GM21390 (cell line): ENCODE measurements around the gene NUP50.
"Not testable (repeated sequence)": the region's sequence is repeated elsewhere in the genome, so short reads cannot be mapped to it uniquely, and the experiment has no call there.

ENCODE experiments used
- ATAC-seq: cut with Tn5 transposase; IDR thresholded peaks from one replicate; pipeline ENCODE4 v1.9.1; 2021; ENCODE audit not compliant: unreplicated experiment

Gene NUP50

GRCh38 chr22:45159652-45160462, 3.9 kb upstream of the NUP50 start:
- no peak for ATAC-seq

DNA sequence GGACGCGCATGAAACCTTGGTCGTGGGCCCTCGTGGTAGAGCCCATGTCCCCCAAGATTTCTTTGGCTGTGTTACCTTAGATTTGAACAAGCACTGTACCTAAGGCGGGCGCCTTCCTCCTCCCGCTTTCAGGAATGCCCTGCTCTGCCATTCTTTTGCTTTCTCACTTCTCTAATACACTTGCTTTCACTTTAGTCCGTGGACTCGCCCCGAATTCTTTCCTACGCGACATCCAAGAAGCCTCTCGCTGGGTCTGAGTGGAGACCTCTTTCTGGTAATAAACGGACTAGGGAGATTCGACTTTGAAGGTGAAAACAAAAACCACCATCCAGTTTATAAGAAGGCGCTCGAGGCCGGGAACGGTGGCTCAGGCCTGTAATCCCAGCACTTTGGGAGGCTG, 1.2 kb upstream of the NUP50 start:
- no peak for ATAC-seq

DNA sequence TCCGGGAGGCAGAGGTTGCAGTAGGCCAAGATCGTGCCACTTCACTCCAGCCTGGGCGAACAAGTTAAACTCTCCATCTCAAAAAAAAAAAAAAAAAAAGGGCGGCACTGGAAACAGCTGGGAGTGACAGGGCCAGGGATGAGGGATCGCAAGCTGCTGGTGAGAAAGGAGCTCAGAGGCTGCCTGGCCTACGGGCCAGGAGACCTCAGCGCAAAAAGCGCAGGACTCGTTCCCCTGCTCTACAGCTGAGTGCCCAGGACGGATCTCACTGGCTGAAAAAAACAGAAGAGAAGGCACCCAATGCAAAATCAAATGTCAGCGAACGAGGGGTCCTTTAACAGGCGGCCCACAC, 650 bp upstream of the NUP50 start:
- no peak for ATAC-seq

DNA sequence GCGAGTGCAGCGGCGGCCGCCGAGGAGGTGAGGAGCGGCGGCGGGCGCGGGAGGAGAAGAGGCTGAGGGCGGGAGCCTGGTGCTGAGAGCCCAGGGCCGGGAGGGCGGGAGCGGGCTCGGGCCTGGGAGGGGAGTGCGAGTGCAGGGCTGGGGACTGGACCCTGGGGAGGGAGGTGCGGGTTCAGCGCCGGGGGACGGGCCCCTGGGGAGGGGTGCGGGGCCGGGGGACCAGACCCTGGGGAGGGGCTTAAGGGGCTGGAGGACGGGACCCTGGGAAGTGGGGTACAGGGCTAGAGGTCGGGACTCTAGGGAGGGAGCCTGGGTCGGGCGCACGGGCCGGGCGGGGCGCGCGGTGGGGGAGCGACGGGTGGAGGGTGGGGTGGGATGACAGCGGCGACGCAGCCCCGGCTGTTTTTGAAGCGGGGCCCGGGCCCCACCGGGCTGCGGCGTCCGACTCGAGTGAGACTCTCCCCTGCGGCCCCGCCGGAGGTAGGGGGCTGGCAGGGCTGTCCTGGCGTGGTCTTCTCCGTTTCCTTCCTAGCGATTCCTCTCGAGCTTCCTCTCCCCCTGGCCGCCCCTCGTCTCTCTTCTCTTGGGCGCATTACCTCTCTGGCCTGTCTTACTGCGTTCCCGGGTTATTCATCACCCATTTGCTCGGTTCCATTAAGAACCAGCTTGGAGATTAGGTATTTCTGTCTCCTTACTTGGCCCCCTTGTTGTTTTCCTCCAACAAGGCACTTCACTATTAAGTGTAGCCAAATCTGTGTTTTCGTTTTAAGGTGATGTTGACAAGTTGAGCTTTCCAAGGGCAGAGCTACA, 754 bp downstream of the NUP50 start:
- peak; percentile 38 for ATAC-seq

DNA sequence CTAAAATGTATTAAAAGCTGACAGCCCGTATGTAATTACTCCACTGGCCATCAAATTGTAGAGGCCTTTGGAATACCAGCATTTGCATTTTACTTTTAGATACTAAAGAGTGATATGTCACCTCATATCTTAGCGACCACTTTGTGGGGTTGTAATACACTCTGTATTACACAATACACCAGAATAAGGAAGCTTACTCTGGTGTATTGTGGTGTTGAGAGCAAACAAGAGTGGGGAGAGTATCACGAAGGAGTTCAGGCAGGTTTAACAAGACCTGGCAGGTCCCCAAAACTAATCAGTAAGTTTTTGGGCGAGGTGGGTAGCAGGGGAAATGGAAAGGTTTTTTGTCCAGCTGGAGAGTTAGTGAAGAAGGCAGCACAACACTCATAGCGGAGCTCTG, 3.2 kb downstream of the NUP50 start:
- no peak for ATAC-seq

- no peak for ATAC-seq
Measured at GRCh38 chr22:45169591-45170466, 6.1 kb downstream of the NUP50 start.

GRCh38 chr22:45171830-45172229, 8.1 kb downstream of the NUP50 start:
- ATAC-seq, result no peak

- ATAC-seq, result no peak
Measured at GRCh38 chr22:45172881-45173585, 9.3 kb downstream of the NUP50 start.

- no peak for ATAC-seq
Measured at GRCh38 chr22:45179276-45180049, 15.7 kb downstream of the NUP50 start.

GRCh38 chr22:45180146-45180679, 16.5 kb downstream of the NUP50 start:
- no peak for ATAC-seq

DNA sequence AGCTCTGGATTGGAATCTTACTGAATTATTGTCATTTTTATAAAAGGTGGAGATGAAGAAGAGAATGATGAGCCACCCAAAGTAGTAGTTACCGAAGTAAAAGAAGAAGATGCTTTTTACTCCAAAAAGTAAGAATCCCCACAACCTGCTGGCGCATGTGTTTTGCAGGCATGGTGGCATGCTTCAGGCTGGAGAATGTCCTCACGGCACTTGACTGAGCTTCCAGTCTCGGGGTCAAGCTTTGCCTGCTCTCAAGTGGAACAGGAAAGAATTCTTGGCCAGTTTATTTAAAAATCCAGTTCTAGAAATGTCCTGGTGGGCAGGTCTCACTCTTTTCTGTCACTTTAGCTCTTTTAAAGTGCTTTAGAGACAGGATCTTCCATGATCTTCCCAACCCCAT, 17.5 kb downstream of the NUP50 start:
- ATAC-seq, result no peak

- ATAC-seq, result no peak
Measured at GRCh38 chr22:45181766-45182165, 18.0 kb downstream of the NUP50 start.

- ATAC-seq, result no peak
Measured at GRCh38 chr22:45183974-45184373, 20.2 kb downstream of the NUP50 start.

GRCh38 chr22:45185718-45186514, 22.2 kb downstream of the NUP50 start:
- no peak for ATAC-seq

- ATAC-seq, result no peak
Measured at GRCh38 chr22:45187891-45188290, 24.2 kb downstream of the NUP50 start.

DNA sequence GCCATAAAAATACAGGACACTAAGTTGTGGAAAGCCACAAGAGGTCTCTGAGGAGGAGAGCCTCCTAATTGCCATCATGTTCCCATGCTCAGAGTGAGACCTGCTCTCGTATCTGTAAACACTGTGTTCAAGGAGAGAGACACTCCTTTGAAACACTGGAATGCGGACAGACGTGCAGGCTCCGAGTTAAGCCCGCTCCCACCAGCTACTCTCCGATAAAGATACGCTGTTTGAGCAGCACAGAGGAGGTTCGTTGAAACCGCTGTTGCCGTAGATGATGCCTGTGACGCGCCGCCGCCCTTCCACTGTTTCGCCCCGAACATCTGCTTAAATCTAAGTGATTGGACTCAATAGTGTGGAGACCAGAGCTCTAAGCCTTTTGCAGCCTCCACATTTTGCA, 25.1 kb downstream of the NUP50 start:
- ATAC-seq, result no peak

DNA sequence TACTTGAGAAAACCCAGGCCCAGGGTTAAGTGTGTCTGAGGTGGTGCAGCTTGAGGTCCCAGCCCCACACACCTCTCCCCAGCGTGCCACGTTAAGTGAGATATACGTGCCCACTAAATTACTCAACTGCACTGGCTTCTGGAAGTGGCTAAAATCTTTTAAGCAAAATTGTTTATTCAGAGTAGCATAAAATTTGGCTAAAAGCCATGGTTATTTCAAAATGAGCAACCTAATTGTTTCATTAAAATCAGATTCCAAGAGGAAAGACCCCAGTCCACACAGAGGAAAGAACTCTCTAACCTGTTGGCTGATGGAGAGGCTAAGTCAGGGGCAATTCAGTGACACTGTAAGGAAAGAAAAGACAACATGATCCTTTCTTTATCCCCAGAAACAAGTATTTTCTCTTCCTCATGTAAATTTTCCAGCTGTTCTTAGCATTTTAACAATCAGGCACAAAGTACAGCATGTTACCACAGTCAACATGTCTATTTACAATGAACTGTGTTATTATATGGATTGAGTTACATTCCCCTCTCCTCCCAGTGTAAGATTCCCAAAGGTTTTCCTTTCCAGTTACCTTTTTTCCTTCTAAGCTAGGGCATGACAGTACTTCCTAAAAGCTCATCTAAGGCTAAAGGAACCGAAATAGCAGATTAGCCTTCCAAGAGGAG, 26.6 kb downstream of the NUP50 start:
- no peak for ATAC-seq

GRCh38 chr22:45191746-45192145, 28.0 kb downstream of the NUP50 start:
- ATAC-seq, result not testable (repeated sequence)
